IPS-18a (cell line): ENCODE results near the gene SLC35F1.

Source experiments
- H3K27ac ChIP-seq: one replicate; pipeline ENCODE4 v1.5.1; 2013; ENCODE audit warnings: low read length
- H3K27me3 ChIP-seq: one replicate; pipeline ENCODE4 v1.6.1; 2013; ENCODE audit warnings: mild to moderate bottlenecking, low read length; ENCODE audit not compliant: control insufficient read depth, insufficient read depth
- H3K36me3 ChIP-seq: one replicate; pipeline ENCODE4 v1.6.1; 2013; ENCODE audit warnings: low read depth, low read length; ENCODE audit not compliant: control insufficient read depth
- H3K4me1 ChIP-seq: one replicate; pipeline ENCODE4 v1.6.1; 2013; ENCODE audit warnings: low read depth, low read length; ENCODE audit not compliant: control insufficient read depth
- H3K4me3 ChIP-seq: one replicate; pipeline ENCODE4 v1.5.1; 2013; ENCODE audit warnings: low read length
- H3K9ac ChIP-seq: one replicate; pipeline ENCODE4 v1.6.1; 2013; ENCODE audit warnings: mild to moderate bottlenecking, low read length, moderate library complexity
- H3K9me3 ChIP-seq: one replicate; pipeline ENCODE4 v1.6.1; 2013; ENCODE audit warnings: low read depth, low read length; ENCODE audit not compliant: control insufficient read depth

Gene SLC35F1

DNA sequence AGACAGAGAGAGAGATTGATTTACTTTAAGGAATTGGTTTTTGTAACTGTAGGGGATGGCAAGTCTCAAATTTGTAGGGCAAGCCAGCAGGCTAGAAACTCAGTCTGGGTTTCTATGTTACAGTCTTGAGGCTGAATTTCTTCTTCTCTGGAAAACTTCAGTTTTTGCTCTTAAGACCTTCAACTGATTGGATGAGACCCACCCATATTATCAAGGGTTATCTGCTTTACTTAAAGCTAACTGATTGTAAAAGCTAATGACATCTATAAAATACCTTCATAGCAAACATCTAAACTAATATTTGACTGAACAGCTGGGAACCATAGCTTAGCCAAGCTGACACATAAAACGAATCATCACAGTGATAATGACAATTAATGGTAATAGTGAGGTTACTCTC lies 22.4 kb downstream of the SLC35F1 start:
- H3K9me3 ChIP-seq = peaks cover 3% of the 10 kb centered on the region
- H3K4me1 ChIP-seq = peaks cover 12% of the 10 kb centered on the region
- H3K36me3 ChIP-seq = no peaks in the 10 kb centered on the region
- no peak overlapping the region for H3K4me3 ChIP-seq
- no peak overlapping the region for H3K9ac ChIP-seq
- no peaks in the 10 kb centered on the region for H3K27me3 ChIP-seq
- no peak overlapping the region for H3K27ac ChIP-seq

DNA sequence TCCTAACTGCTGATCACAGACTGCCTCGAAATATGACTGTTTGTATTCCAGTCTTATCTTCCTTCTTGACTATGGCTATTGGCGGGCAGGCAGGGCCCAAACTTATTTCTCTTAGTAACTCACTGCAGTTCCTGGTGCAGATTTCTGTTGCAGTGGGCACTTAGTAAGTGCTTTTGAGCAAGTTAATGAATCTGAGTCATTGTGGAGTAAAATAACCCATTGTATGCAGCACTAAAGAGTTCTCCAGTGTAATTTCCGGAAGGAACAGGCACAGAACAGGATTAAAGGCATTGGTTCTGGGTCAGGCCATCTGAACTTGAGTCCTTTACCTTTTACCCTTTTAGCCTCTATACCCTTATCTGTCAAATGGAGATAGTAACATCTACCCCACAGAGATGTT lies 23.6 kb downstream of the SLC35F1 start:
- Histone ChIP-seq H3K27me3 (no peaks in the 10 kb centered on the region), H3K27ac (no peak overlapping the region), H3K9me3 (peaks cover 3% of the 10 kb centered on the region)

DNA sequence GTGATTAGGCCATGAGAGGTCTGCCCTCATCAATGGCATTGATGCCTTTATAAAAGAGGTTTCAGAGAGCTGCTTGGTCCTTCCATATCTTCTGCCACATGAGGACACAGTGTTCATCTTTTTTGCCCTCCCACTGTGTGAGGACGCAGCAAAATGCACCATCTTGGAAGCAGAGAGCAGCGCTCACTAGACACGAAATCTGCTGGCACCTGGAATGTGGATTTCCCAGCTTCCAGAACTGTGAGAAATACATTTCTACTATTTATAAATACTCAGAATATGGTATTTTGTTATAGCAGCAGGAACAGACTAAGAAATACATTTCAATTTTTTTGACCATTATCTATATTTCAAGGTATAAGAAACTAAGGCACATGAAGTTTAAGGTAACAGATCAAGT lies 24.9 kb downstream of the SLC35F1 start:
- Histone ChIP-seq H3K27me3 (no peaks in the 10 kb centered on the region), H3K9me3 (peaks cover 3% of the 10 kb centered on the region), H3K27ac (no peak overlapping the region), H3K4me3 (no peak overlapping the region), H3K36me3 (no peaks in the 10 kb centered on the region), H3K9ac (no peak overlapping the region), H3K4me1 (peaks cover 12% of the 10 kb centered on the region)

More for the DNA sequence above, 23.6 kb downstream of the SLC35F1 start:
- H3K4me1 ChIP-seq = peaks cover 12% of the 10 kb centered on the region
- no peak overlapping the region for H3K4me3 ChIP-seq
- no peak overlapping the region for H3K9ac ChIP-seq
- H3K36me3 ChIP-seq = no peaks in the 10 kb centered on the region

DNA sequence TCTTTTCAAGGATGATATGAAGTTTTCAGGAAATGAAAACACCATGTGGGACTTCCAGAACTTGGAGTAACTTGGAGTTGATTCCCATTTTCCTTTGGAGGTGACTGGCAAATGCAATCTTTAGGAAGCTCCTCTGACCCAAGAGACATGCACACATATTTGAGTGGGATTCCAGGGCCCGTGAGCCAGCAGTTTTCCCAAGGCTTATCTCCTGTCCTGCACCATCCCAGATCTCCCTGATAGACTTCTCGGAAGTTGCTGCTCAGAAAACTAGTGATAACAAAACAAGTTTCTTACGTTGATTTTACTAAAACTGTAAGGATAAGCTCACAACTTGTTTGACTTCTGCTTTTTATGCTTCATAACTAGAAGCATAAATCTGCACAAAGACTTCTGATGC lies 25.6 kb downstream of the SLC35F1 start:
- H3K36me3 ChIP-seq = no peaks in the 10 kb centered on the region
- no peak overlapping the region for H3K27ac ChIP-seq
- H3K9ac ChIP-seq = no peak overlapping the region
- H3K9me3 ChIP-seq = peaks cover 3% of the 10 kb centered on the region
- H3K27me3 ChIP-seq = no peaks in the 10 kb centered on the region
- H3K4me1 ChIP-seq = peaks cover 12% of the 10 kb centered on the region
- H3K4me3 ChIP-seq = no peak overlapping the region

DNA sequence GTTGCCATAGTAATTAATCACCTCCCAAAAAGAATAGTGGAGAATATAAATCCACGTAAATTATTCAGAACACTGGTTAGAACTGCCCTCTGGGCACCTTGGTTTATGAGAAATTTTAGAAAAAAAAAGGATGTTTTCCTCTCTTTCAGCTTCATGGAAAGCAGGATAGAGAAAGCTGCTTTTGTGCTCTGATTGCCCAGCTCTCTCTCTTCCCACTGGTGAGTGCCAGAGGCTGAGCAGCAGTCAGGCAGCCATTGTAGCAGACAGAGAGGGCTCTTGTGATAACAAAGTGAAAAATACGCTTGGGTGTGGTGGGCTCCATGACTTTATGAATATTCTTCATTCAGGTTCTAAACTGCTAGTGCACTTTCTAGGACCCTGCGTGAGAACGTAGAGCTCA lies 26.4 kb downstream of the SLC35F1 start:
- H3K27me3 ChIP-seq = no peaks in the 10 kb centered on the region
- peaks cover 20% of the 10 kb centered on the region for H3K4me1 ChIP-seq
- no peak overlapping the region for H3K27ac ChIP-seq
- no peak overlapping the region for H3K4me3 ChIP-seq
- H3K9ac ChIP-seq = no peak overlapping the region
- no peaks in the 10 kb centered on the region for H3K36me3 ChIP-seq
- H3K9me3 ChIP-seq = peaks cover 3% of the 10 kb centered on the region

DNA sequence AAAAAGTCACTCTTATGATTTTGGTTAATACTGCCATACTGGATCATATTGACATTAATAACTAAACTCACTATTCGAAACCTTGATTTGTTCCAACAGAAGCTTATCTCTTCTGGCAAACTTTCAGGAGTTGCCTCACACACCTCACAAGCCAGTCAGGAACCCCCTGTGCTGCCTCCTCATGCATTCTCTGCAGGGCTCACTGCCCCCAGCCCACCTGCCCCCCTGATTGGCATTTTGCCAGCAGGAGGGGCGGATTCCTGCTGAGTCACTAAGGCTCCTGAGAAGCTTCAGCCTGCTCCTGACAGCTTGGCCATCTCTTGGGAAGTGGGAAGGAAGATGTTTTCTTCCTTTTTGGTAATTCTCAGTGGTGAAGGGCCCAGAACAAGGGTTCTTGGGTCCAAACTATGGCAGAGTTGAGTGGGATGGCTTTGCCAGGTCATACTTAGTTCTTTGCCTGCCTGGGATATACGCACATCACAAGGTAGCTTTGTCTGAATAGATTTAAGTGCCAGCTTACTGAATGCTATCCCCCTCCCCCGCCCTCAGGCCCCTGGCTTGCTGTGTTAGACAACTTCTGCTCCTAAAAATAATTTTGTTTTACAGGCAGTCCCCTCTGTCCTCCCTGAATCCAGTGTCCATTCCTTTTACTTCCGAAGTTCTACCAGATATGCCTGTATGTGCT lies 31.4 kb downstream of the SLC35F1 start:
- H3K4me1 ChIP-seq = peaks cover 23% of the 10 kb centered on the region
- no peaks in the 10 kb centered on the region for H3K27me3 ChIP-seq
- H3K27ac ChIP-seq = no peak overlapping the region
- H3K9me3 ChIP-seq = no peaks in the 10 kb centered on the region
- no peaks in the 10 kb centered on the region for H3K36me3 ChIP-seq
- H3K9ac ChIP-seq = no peak overlapping the region
- H3K4me3 ChIP-seq = no peak overlapping the region

DNA sequence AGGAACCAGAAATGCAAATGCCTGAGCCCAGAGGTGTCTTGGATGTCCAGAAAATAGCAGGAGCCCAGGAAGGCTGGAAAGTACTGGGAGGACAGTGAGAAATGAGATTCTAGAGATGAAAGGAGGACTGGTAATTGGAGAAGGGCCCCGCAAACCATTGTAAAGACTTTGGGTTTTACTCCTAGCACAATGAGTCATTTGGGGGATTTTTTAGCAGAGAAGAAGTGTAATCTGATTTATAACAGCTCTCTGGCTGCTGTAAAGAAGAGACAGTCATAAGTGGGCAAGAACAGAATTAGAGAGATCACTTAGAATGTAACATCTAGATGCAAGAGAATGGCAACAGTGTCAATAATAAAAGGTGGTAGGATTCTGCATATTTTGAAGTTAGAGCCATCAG lies 40.2 kb downstream of the SLC35F1 start:
- Histone ChIP-seq H3K9me3 (no peaks in the 10 kb centered on the region), H3K36me3 (no peaks in the 10 kb centered on the region), H3K27me3 (no peaks in the 10 kb centered on the region), H3K9ac (no peak overlapping the region), H3K4me3 (no peak overlapping the region), H3K27ac (no peak overlapping the region), H3K4me1 (peaks cover 23% of the 10 kb centered on the region)

DNA sequence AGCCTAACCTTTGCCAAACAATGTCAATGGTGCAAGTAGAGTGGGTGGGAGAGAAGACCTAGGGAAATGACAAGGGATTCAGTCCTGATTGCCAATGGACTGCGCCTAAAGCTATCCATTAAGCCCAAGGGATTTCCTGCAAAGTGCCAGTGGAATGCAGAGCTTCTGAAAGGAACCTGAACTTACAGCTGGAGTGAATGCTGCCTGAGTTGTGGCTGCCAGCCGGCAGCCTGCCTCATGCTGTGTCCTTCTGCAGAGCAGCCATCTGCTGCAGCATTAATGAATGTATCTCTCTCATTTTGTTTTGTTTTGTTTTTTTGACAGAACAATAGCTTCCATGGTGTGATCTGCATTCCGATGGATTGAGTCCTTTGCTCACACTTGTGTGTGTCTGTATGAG lies 44.7 kb downstream of the SLC35F1 start:
- Histone ChIP-seq H3K4me1 (peaks cover 26% of the 10 kb centered on the region), H3K9me3 (no peaks in the 10 kb centered on the region), H3K4me3 (no peak overlapping the region), H3K9ac (no peak overlapping the region), H3K27ac (peak overlapping the region; percentile 21), H3K36me3 (no peaks in the 10 kb centered on the region), H3K27me3 (no peaks in the 10 kb centered on the region)

DNA sequence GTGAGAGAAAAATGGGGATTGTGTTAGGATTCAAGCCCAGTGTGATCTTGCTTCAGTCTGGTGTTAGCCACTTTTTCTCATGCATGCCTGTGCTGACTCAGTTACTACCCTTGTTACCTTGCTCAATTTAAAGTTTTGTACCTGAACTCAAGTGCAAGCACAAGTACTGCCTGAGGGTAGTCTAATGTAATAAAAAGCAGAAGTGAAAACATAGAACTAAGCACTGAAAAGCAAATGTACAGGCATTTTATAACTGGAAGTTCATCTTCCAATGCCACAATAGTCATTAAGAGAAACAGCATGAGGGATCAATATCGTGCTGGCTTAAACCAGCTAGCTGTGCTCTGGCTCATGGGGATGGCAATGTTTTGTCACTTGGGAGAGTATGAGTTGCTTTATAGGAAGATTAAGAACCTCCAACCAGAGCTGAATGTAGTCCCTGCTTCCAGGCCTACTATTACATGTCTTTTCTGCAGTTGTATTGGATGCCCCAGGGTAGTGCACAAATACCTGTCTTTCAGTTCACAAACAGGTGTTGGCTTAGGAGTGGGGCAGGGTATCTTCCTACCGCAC lies 48.7 kb downstream of the SLC35F1 start:
- Histone ChIP-seq H3K4me1 (peaks cover 22% of the 10 kb centered on the region), H3K27me3 (no peaks in the 10 kb centered on the region), H3K27ac (no peak overlapping the region), H3K4me3 (no peak overlapping the region), H3K36me3 (no peaks in the 10 kb centered on the region), H3K9ac (no peak overlapping the region), H3K9me3 (no peaks in the 10 kb centered on the region)

DNA sequence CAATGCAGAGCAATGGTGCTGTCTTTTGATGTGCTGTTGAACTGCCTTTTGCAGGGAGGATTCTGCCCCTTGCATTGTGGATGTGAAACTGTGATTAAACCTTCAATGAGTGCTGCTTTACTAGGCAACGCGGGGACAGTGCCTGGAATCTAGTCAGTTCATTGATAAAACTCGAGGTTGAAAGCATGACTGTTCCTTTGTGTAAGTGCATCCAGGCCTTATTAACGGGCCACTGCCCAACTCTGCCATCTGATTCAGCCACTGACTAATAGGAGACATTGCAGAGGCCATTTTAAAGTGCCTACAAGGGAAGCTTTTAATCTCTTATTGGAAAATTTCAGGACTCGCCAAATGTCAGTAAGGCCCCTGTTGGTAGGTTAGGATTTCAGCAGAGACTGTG lies 49.3 kb downstream of the SLC35F1 start:
- peaks cover 16% of the 10 kb centered on the region for H3K4me1 ChIP-seq
- H3K9ac ChIP-seq = no peak overlapping the region
- no peaks in the 10 kb centered on the region for H3K27me3 ChIP-seq
- H3K36me3 ChIP-seq = no peaks in the 10 kb centered on the region
- H3K27ac ChIP-seq = no peak overlapping the region
- H3K9me3 ChIP-seq = no peaks in the 10 kb centered on the region
- H3K4me3 ChIP-seq = no peak overlapping the region

DNA sequence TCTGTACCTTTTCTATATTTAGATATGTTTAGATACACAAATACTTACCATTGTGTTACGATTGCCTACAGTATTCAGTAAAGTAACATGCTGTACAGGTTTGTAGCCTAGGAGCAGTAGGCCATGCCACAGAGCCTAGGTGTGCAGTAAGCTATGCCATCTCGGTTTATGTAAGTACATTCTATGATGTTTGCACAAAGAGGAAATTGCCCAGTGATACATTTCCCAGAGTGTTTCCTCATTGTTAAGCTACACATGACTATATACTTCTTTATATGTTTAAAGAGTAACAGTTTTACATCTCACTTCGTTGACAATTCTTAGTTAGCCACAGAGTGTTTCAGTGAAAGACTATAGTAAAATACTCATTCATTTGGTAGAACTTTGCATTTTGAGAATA lies 51.5 kb downstream of the SLC35F1 start:
- no peak overlapping the region for H3K4me3 ChIP-seq
- H3K4me1 ChIP-seq = no peaks in the 10 kb centered on the region
- H3K9me3 ChIP-seq = no peaks in the 10 kb centered on the region
- no peaks in the 10 kb centered on the region for H3K36me3 ChIP-seq
- no peak overlapping the region for H3K27ac ChIP-seq
- no peak overlapping the region for H3K9ac ChIP-seq
- no peaks in the 10 kb centered on the region for H3K27me3 ChIP-seq

DNA sequence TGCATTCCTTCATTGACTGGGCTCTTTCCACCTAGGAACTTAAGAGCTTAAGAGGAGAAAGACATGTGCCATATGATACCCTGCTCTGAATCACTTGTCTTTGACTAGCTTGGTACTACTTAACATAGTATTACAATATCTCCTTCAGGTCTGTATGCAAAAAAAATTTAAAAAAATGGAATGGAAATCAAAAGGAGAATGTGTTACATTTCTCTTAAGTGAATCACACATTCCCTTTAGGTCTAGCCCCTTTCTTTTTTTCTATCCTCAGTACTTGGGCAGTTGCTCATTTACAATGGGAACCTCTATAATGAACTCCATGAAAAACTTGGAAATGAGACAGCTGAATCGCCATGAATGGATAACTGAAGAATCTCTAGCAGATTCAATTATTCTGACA lies 53.8 kb downstream of the SLC35F1 start:
- no peaks in the 10 kb centered on the region for H3K27me3 ChIP-seq
- H3K4me1 ChIP-seq = no peaks in the 10 kb centered on the region
- H3K4me3 ChIP-seq = no peak overlapping the region
- no peak overlapping the region for H3K27ac ChIP-seq
- H3K9me3 ChIP-seq = no peaks in the 10 kb centered on the region
- no peaks in the 10 kb centered on the region for H3K36me3 ChIP-seq
- H3K9ac ChIP-seq = no peak overlapping the region
